Right lobe of liver (tissue), 6 donors: ENCODE measurements around the gene GNAQ. TPM values are rescaled to one million over a fixed set of nuclear protein-coding genes. Genes with fewer than 3 reads are reported as not detected.

ENCODE experiments used
- ATAC-seq, 4 donors: fragments of 200-7000 bp; cut with Tn5 transposase; one replicate each; pipeline ENCODE4 v1.9.1; 2020; ENCODE audit warnings: mild to moderate bottlenecking in 4 of 4, moderate library complexity in 4 of 4
- DNase-seq, 3 donors: peaks; one replicate each; pipeline ENCODE4 v3.0.0-alpha.2; 2020
- H3K27ac ChIP-seq, 3 donors: fragments of 200-600 bp; one replicate each; pipeline ENCODE4 v1.8.0; 2022
- H3K27me3 ChIP-seq, 2 donors: fragments of 200-600 bp; one replicate each; pipeline ENCODE4 v1.8.0; 2022
- H3K36me3 ChIP-seq, 4 donors: fragments of 200-600 bp; sonication (generic) in 1 of 4; one replicate each; pipeline versions ENCODE4 v1.5.1 to v1.8.0; 2017 to 2022; ENCODE audit warnings: control low read depth in 1 of 4
- H3K4me1 ChIP-seq, 4 donors: fragments of 200-600 bp; sonication (generic) in 1 of 4; one replicate each; pipeline versions ENCODE4 v1.5.1 to v1.8.0; 2017 to 2022; ENCODE audit warnings: control low read depth in 1 of 4
- H3K4me3 ChIP-seq, 3 donors: fragments of 200-600 bp; one replicate each; pipeline ENCODE4 v1.8.0; 2022
- H3K9me3 ChIP-seq, 4 donors: fragments of 200-600 bp; sonication (generic) in 1 of 4; one replicate each; pipeline versions ENCODE4 v1.5.1 to v1.8.0; 2017 to 2022; ENCODE audit warnings: control low read depth in 1 of 4
- POLR2A ChIP-seq: fragments of 450-650 bp; IDR thresholded peaks from one replicate; pipeline ENCODE4 v1.6.1; 2017; ENCODE audit warnings: antibody characterized with exemption, mild to moderate bottlenecking
- WGBS: methylation state at CpG from one replicate; pipeline ENCODE4 v1.1.6; 2018; ENCODE audit warnings: low coverage, low lambda C conversion rate; ENCODE audit not compliant: insufficient coverage; ENCODE audit errors: missing lambda C conversion rate; 5-methylcytosine and 5-hydroxymethylcytosine counted together
- intact Hi-C, 2 donors: fragments of 100-400 bp; cut with DNase I; formaldehyde crosslinking; loops; one replicate each; pipeline versions ENCODE4 v1.11.2 to v1.14.1; 2022
- total RNA-seq, 6 experiments: library from RNA; depleted of rRNA in 2 of 6; stranded (reverse); fragments of >200 nt in 2 of 6; fragmentation: NEBNext Ultra II Directional in 3 of 6; extraction: Animal tissue kit (Norgen Biotek cat#: 25700) in 3 of 6; gene quantifications; one replicate each; pipeline versions ENCODE4 v1.1.0 to v1.2.4, GENCODE V29; 2016 to 2023
- TF ChIP-seq, protein P1 (sequence below), 4 donors: fragments of 200-600 bp in 3 of 4; fragments of 450-650 bp in 1 of 4; IDR thresholded peaks; one replicate each; pipeline versions ENCODE4 v1.5.1 to v1.8.0; 2016 to 2022; ENCODE audit warnings: antibody characterized with exemption in 4 of 4, mild to moderate bottlenecking in 2 of 4
- donor health status: DM: no; HTN: yes; CAD: no.
- donor health status: DM: no; HTN: no; CAD: no.
- donor health status: DM: no; HTN: no; CAD: no.
- donor health status: DM: no; HTN: yes; CAD: no.
- donor health status: DM: no; HTN: yes; CAD: no.

Gene GNAQ
- total RNA-seq, 6 experiments from 2014 or later: 15.8 to 28.7 (median 21.6) TPM

DNA sequence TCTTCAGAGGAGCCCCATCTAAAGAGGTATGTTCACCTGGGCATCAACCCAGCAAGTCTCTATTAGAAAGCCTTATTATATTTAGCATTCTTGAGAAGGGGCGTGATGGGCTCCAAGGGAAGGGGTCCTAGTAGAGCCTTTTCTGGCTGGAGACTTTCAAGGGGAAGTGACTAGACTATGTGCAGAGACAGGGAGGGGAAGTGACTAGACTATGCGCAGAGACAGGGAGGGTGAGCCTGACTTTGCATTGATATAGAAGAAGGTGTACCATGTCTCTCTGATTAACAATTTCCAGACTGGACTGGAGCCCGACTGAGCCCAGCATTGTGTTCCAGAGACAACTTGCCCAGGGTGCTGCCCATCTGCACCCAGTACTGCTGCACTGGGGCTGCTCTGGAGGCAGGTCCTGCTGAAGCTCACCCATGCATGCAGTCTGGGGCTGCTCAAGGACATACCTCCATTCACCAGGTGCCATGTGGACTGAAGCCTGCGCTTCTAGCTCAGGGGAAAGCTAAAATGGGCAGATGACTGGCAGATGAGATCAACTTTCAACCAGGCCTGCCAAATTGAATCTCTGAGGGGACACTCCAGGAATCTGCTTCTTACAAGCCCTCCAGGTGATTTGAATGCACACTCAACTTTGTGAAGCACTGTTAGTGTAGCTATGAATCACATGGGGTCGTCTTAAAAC lies 300.5 kb downstream of the GNAQ start:
- TF ChIP-seq POLR2A: no peak
- TF ChIP-seq, protein P1, sequence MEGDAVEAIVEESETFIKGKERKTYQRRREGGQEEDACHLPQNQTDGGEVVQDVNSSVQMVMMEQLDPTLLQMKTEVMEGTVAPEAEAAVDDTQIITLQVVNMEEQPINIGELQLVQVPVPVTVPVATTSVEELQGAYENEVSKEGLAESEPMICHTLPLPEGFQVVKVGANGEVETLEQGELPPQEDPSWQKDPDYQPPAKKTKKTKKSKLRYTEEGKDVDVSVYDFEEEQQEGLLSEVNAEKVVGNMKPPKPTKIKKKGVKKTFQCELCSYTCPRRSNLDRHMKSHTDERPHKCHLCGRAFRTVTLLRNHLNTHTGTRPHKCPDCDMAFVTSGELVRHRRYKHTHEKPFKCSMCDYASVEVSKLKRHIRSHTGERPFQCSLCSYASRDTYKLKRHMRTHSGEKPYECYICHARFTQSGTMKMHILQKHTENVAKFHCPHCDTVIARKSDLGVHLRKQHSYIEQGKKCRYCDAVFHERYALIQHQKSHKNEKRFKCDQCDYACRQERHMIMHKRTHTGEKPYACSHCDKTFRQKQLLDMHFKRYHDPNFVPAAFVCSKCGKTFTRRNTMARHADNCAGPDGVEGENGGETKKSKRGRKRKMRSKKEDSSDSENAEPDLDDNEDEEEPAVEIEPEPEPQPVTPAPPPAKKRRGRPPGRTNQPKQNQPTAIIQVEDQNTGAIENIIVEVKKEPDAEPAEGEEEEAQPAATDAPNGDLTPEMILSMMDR (IDR thresholded peaks at IDR 0.05): no peak
- Histone ChIP-seq H3K36me3 (peaks cover 0 to 15% (median 6%) of the 10 kb centered on the region in 4 donors), H3K9me3 (no peaks in the 10 kb centered on the region), H3K4me3 (no peak overlapping the region), H3K27me3 (no peaks in the 10 kb centered on the region), H3K27ac (no peak overlapping the region), H3K4me1 (no peaks in the 10 kb centered on the region)
- no peak for DNase-seq
- intact Hi-C loops: no loop called here
- WGBS: 90% methylated on average over 2 of the region's 5 CpGs
- ATAC-seq: no peak

GRCh38 chr9:77729177-77729576 lies 302.4 kb downstream of the GNAQ start:
- Histone ChIP-seq H3K4me1 (no peaks in the 10 kb centered on the region), H3K9me3 (no peaks in the 10 kb centered on the region), H3K36me3 (peaks cover 0 to 15% (median 6%) of the 10 kb centered on the region in 4 donors), H3K4me3 (no peak overlapping the region), H3K27me3 (no peaks in the 10 kb centered on the region), H3K27ac (no peak overlapping the region)
- 93% methylated on average over 1 of the region's 1 CpG for WGBS
- intact Hi-C loops: no loop called here
- no peak for ATAC-seq
- no peak for DNase-seq
- TF ChIP-seq, protein P1 (IDR thresholded peaks at IDR 0.05): no peak
- no peak for TF ChIP-seq POLR2A

DNA sequence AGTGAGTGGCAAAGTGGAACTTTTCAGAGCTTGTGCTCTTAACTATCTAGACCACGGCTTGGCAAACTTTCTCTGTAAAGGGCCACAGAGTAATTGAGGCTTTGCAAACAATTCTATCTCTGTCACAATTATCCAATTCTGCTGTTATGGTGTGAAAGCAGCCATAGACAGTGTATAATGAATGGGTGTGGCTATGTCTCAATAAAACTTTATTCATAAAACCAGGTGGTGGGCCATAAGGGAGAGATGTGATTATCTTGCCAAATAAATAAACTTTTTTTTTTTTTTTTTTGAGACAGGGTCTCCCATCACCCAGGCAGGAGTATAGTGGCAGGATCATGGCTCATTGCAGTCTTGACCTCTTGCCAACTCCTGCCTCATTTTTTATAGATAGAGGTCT lies 304.8 kb downstream of the GNAQ start:
- Histone ChIP-seq H3K4me3 (no peak overlapping the region), H3K27ac (no peak overlapping the region), H3K27me3 (no peaks in the 10 kb centered on the region), H3K9me3 (no peaks in the 10 kb centered on the region), H3K4me1 (no peaks in the 10 kb centered on the region), H3K36me3 (peaks cover 0 to 15% (median 6%) of the 10 kb centered on the region in 4 donors)
- ATAC-seq: no peak
- WGBS: 86% methylated on average over 1 of the region's 1 CpG
- intact Hi-C loops: no loop called here
- TF ChIP-seq, protein P1 (IDR thresholded peaks at IDR 0.05): no peak
- no peak for TF ChIP-seq POLR2A
- no peak for DNase-seq

DNA sequence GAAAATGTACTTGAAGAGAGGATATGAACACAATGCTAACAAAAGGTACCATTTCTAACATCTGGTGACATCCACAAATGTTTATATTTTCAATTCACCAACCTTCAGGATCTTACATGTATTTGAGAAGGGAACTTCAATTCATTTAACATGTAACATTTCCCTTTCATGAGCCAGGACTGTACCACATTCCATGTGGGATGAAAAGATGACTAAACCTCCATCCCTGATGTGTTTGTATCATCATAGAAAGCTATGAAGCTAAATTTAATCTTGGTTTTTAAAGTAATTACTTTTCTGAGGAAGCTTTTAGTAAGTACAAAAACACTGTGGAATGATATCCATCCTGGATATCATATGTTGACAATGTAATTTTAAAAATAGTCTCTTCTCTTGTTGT lies 305.3 kb downstream of the GNAQ start:
- intact Hi-C loops: no loop called here
- H3K36me3 ChIP-seq: peaks cover 0 to 15% (median 6%) of the 10 kb centered on the region in 4 donors
- H3K27me3 ChIP-seq: no peaks in the 10 kb centered on the region
- H3K4me3 ChIP-seq: no peak overlapping the region
- H3K9me3 ChIP-seq: no peaks in the 10 kb centered on the region
- ATAC-seq (no peak), DNase-seq (no peak)
- no peaks in the 10 kb centered on the region for H3K4me1 ChIP-seq
- no peak overlapping the region for H3K27ac ChIP-seq
- TF ChIP-seq, protein P1 (IDR thresholded peaks at IDR 0.05): no peak
- TF ChIP-seq POLR2A: no peak
